ENCODE measurements around the gene TCEAL7. TPM values are rescaled to one million over a fixed set of nuclear protein-coding genes. Genes with fewer than 3 reads are reported as not detected.

The TCEAL7 gene
- total RNA-seq, 1 experiment from 2014 or later: 0.20 TPM

DNA sequence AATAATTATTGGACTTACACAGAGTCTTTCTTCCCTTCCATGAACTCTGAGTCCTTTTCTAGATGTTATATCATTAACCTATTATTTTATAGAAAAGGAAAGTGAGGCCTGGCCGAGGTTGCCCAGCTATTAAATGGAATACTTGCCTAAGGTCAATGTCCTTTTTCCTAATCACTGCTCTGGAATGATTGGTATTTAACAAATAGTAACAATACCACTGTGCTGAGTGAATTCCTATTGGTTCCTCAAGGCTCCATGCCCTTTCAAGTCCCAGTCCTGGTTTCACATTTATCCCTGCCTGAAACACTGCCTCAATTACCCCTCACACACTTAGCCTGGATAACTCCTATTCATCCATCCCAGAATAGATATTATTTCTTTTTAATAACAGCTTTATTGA, 32.4 kb downstream of the TCEAL7 start:
- Histone ChIP-seq H3K27ac (ENCODE audit: low read depth, low read length) (no peak overlapping the region), H3K9me3 (ENCODE audit: control insufficient read depth in 1 of 2, insufficient read depth in 1 of 2, low read depth in 1 of 2, low read length in 2 of 2) (no peaks in the 10 kb centered on the region), H3K36me3 (ENCODE audit: control insufficient read depth in 1 of 2, insufficient read depth in 2 of 2, low read length in 2 of 2) (no peaks in the 10 kb centered on the region; a peak in 1 of 4 replicates), H3K27me3 (ENCODE audit: insufficient read depth, low read length) (no peaks in the 10 kb centered on the region), H3K4me3 (replicated peaks in 1 of 2; ENCODE audit: low read depth in 1 of 2, low read length in 2 of 2) (no peak overlapping the region), H3K9me2 (ENCODE audit: insufficient read depth) (no peaks in the 10 kb centered on the region), H3K4me2 (ENCODE audit: low read length) (peak overlapping the region; percentile 46), H2AFZ (ENCODE audit: low read depth, low read length, poor library complexity, severe bottlenecking) (peak overlapping the region; percentile 51), H3K4me1 (ENCODE audit: control insufficient read depth in 1 of 2, insufficient read depth in 2 of 2, low read length in 2 of 2) (peaks cover 5 to 11% of the 10 kb centered on the region in 2 experiments; a peak in 3 of 4 replicates), H3K9ac (ENCODE audit: low read length) (no peak overlapping the region), H4K20me1 (ENCODE audit: insufficient read depth) (no peaks in the 10 kb centered on the region), H3K79me2 (ENCODE audit: insufficient read depth, low read length) (no peaks in the 10 kb centered on the region)
- POLR2A ChIA-PET: no interaction called here
- ATAC-seq (peak; percentile 74), DNase-seq (ENCODE audit: low read depth, low spot score) (no peak)
- BruUV-seq (replicated peaks): no TSS peak
- intact Hi-C loops (cut with micrococcal nuclease): no loop called here
- RAD21 ChIA-PET (ENCODE audit: low non-redundant PET in 1 of 2, low total read pairs in 2 of 2, uncharacterized antibody in 2 of 2, unreplicated experiment in 2 of 2): no interaction called here
- TF ChIP-seq POLR2A (IDR thresholded peaks at IDR 0.05; ENCODE audit: borderline replicate concordance, extremely low read depth, insufficient read depth, insufficient read length): no peak
- CTCF ChIA-PET: no interaction called here

DNA sequence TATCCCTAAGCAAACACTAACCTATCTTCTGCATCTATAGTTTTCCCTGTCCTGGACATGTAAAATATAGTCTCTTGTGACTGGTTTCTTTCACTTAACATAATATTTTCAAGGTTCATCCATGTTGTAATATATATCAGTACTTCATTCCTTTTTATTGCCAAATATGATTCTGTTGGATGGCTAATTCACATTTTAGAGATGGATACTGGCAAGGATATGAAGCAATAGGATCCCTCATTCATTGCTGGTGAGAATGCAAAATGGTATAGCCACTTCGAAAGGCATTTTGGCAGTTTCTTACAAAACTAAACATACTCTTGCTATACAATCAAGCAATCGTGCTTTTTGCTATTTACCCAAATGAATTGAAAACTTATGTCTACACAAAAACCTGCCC, 33.0 kb downstream of the TCEAL7 start:
- no peak overlapping the region for H3K4me3 ChIP-seq (replicated peaks in 1 of 2; ENCODE audit: low read depth in 1 of 2, low read length in 2 of 2)
- H3K9me2 ChIP-seq (ENCODE audit: insufficient read depth): no peaks in the 10 kb centered on the region
- H4K20me1 ChIP-seq (ENCODE audit: insufficient read depth): no peaks in the 10 kb centered on the region
- BruUV-seq (replicated peaks): no TSS peak
- no peak overlapping the region for H3K9ac ChIP-seq (ENCODE audit: low read length)
- H2AFZ ChIP-seq (ENCODE audit: low read depth, low read length, poor library complexity, severe bottlenecking): peak overlapping the region; percentile 51
- H3K27me3 ChIP-seq (ENCODE audit: insufficient read depth, low read length): no peaks in the 10 kb centered on the region
- no peak for TF ChIP-seq ZFX (IDR thresholded peaks at IDR 0.05)
- TF ChIP-seq, protein P1, sequence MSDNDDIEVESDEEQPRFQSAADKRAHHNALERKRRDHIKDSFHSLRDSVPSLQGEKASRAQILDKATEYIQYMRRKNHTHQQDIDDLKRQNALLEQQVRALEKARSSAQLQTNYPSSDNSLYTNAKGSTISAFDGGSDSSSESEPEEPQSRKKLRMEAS (IDR thresholded peaks at IDR 0.05): no peak
- TF ChIP-seq, protein P2, sequence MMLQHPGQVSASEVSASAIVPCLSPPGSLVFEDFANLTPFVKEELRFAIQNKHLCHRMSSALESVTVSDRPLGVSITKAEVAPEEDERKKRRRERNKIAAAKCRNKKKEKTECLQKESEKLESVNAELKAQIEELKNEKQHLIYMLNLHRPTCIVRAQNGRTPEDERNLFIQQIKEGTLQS (IDR thresholded peaks at IDR 0.05): no peak
- TF ChIP-seq FOSL1 (IDR thresholded peaks at IDR 0.05; ENCODE audit: low read depth): no peak
- no peak for TF ChIP-seq ELF1 (IDR thresholded peaks at IDR 0.05; ENCODE audit: borderline replicate concordance, low read depth)
- TF ChIP-seq, protein P3, sequence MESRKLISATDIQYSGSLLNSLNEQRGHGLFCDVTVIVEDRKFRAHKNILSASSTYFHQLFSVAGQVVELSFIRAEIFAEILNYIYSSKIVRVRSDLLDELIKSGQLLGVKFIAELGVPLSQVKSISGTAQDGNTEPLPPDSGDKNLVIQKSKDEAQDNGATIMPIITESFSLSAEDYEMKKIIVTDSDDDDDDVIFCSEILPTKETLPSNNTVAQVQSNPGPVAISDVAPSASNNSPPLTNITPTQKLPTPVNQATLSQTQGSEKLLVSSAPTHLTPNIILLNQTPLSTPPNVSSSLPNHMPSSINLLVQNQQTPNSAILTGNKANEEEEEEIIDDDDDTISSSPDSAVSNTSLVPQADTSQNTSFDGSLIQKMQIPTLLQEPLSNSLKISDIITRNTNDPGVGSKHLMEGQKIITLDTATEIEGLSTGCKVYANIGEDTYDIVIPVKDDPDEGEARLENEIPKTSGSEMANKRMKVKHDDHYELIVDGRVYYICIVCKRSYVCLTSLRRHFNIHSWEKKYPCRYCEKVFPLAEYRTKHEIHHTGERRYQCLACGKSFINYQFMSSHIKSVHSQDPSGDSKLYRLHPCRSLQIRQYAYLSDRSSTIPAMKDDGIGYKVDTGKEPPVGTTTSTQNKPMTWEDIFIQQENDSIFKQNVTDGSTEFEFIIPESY (IDR thresholded peaks at IDR 0.05; ENCODE audit: extremely low read depth, insufficient replicate concordance, low read length): no peak
- no peaks in the 10 kb centered on the region for H3K36me3 ChIP-seq (ENCODE audit: control insufficient read depth in 1 of 2, insufficient read depth in 2 of 2, low read length in 2 of 2)
- ChIA-PET POLR2A (no interaction called here), CTCF (no interaction called here), RAD21 (ENCODE audit: low non-redundant PET in 1 of 2, low total read pairs in 2 of 2, uncharacterized antibody in 2 of 2, unreplicated experiment in 2 of 2) (no interaction called here)
- peaks cover 5 to 11% of the 10 kb centered on the region in 2 experiments; a peak in 3 of 4 replicates for H3K4me1 ChIP-seq (ENCODE audit: control insufficient read depth in 1 of 2, insufficient read depth in 2 of 2, low read length in 2 of 2)
- H3K79me2 ChIP-seq (ENCODE audit: insufficient read depth, low read length): no peaks in the 10 kb centered on the region
- H3K27ac ChIP-seq (ENCODE audit: low read depth, low read length): no peak overlapping the region
- DNase-seq (ENCODE audit: low read depth, low spot score) (no peak), ATAC-seq (no peak)
- intact Hi-C loops (cut with micrococcal nuclease): no loop called here
- no peaks in the 10 kb centered on the region for H3K9me3 ChIP-seq (ENCODE audit: control insufficient read depth in 1 of 2, insufficient read depth in 1 of 2, low read depth in 1 of 2, low read length in 2 of 2)
- peak overlapping the region; percentile 46; the same call in 1 of the 2 replicates for H3K4me2 ChIP-seq (ENCODE audit: low read length)
